ENCODE data around the gene FAM210A. TPM values are rescaled to one million over a fixed set of nuclear protein-coding genes. Genes with fewer than 3 reads are reported as not detected.

FAM210A gene
- total RNA-seq, 1 experiment from 2014 or later: 26.2 TPM

- H3K4me2 ChIP-seq (ENCODE audit: low read length): peak overlapping the region; percentile 43
- no peak for ATAC-seq
- H2AFZ ChIP-seq (ENCODE audit: low read depth, low read length, poor library complexity, severe bottlenecking): no peak overlapping the region
- H3K9ac ChIP-seq (ENCODE audit: low read length): no peak overlapping the region
- no peak overlapping the region for H3K4me3 ChIP-seq (replicated peaks in 1 of 2; ENCODE audit: low read depth in 1 of 2, low read length in 2 of 2)
- ChIA-PET RAD21 (ENCODE audit: low non-redundant PET in 1 of 2, low total read pairs in 2 of 2, uncharacterized antibody in 2 of 2, unreplicated experiment in 2 of 2) (no interaction called here), POLR2A (no interaction called here), CTCF (no interaction called here)
- no peaks in the 10 kb centered on the region for H4K20me1 ChIP-seq (ENCODE audit: insufficient read depth)
- TF ChIP-seq CTCF (IDR thresholded peaks at IDR 0.05 in 2 of 3, conservative IDR thresholded peaks at IDR 0.05 in 1 of 3; ENCODE audit: borderline replicate concordance in 1 of 3, insufficient read depth in 1 of 3, low read depth in 2 of 3, low read length in 2 of 3): no peak
- no peak for TF ChIP-seq TCF7L2 (IDR thresholded peaks at IDR 0.05; ENCODE audit: borderline replicate concordance, extremely low read depth, insufficient read depth, insufficient read length)
- TF ChIP-seq EZH2 (IDR thresholded peaks at IDR 0.05): no peak
- no peak for TF ChIP-seq JUND (IDR thresholded peaks at IDR 0.05)
- TF ChIP-seq ZFX (IDR thresholded peaks at IDR 0.05): no peak
- TF ChIP-seq SIN3A (IDR thresholded peaks at IDR 0.05; ENCODE audit: low read depth): no peak
- no peak for TF ChIP-seq POLR2A (IDR thresholded peaks at IDR 0.05; ENCODE audit: borderline replicate concordance, extremely low read depth, insufficient read depth, insufficient read length)
- no peak for TF ChIP-seq ELF1 (IDR thresholded peaks at IDR 0.05; ENCODE audit: borderline replicate concordance, low read depth)
- TF ChIP-seq YY1 (IDR thresholded peaks at IDR 0.05; ENCODE audit: extremely low read depth, insufficient replicate concordance, low read depth, low read length): no peak
- TF ChIP-seq POLR2AphosphoS5 (IDR thresholded peaks at IDR 0.05; ENCODE audit: low read depth, low read length): no peak
- TF ChIP-seq FOSL1 (IDR thresholded peaks at IDR 0.05; ENCODE audit: low read depth): no peak
- no peak for TF ChIP-seq EGR1 (IDR thresholded peaks at IDR 0.05; ENCODE audit: low read depth)
- no peak for TF ChIP-seq ZBTB33 (IDR thresholded peaks at IDR 0.05; ENCODE audit: extremely low read depth, insufficient replicate concordance, low read length)
- no peak for TF ChIP-seq EZH2phosphoT487 (IDR thresholded peaks at IDR 0.05; ENCODE audit: borderline replicate concordance)
- no peak for TF ChIP-seq MAX (IDR thresholded peaks at IDR 0.05)
- no peak for TF ChIP-seq RAD21 (IDR thresholded peaks at IDR 0.05; ENCODE audit: low read depth)
- TF ChIP-seq ZNF274 (IDR thresholded peaks at IDR 0.05; ENCODE audit: low read depth, low read length): no peak
- no peak for TF ChIP-seq SRF (IDR thresholded peaks at IDR 0.05; ENCODE audit: low read depth)
- no peak for TF ChIP-seq SP1 (IDR thresholded peaks at IDR 0.05; ENCODE audit: low read depth)
- no peaks in the 10 kb centered on the region for H3K9me3 ChIP-seq (ENCODE audit: control insufficient read depth in 1 of 2, insufficient read depth in 1 of 2, low read depth in 1 of 2, low read length in 2 of 2)
- no TSS peak for BruUV-seq (replicated peaks)
- H3K9me2 ChIP-seq (ENCODE audit: insufficient read depth): no peaks in the 10 kb centered on the region
- no peaks in the 10 kb centered on the region for H3K27me3 ChIP-seq (ENCODE audit: insufficient read depth, low read length)
- peaks cover 74% of the 10 kb centered on the region for H3K79me2 ChIP-seq (ENCODE audit: insufficient read depth, low read length)
- peak overlapping the region; percentile 59; the same call in 1 of the 2 replicates for H3K27ac ChIP-seq (ENCODE audit: low read depth, low read length)
- no peaks in the 10 kb centered on the region for H3K36me3 ChIP-seq (ENCODE audit: control insufficient read depth in 1 of 2, insufficient read depth in 2 of 2, low read length in 2 of 2)
- H3K4me1 ChIP-seq (ENCODE audit: control insufficient read depth in 1 of 2, insufficient read depth in 2 of 2, low read length in 2 of 2): peaks cover 19 to 35% of the 10 kb centered on the region in 2 experiments
- DNase-seq (ENCODE audit: low read depth, low spot score): no peak
- intact Hi-C loops (cut with micrococcal nuclease): no loop called here
Measured at GRCh38 chr18:13672657-13673056, 53.7 kb downstream of the FAM210A start.

Measured in HCT116 (cell line).